ENCODE data around the gene FYN.
A peak's percentile ranks its signal among the peaks of the same experiment; 100 is the strongest.
"Not testable (repeated sequence)": the region's sequence is repeated elsewhere in the genome, so short reads cannot be mapped to it uniquely, and the experiment has no call there.

The FYN gene

GRCh38 chr6:111660531-111660930 lies 212.7 kb downstream of the FYN start:
- no peak for DNase-seq (ENCODE audit: low read depth)

- peak; percentile 33 for DNase-seq (ENCODE audit: low read depth)
These were observed 214.6 kb downstream of the FYN start for GRCh38 chr6:111658462-111659154.

- peak; percentile 78 for DNase-seq (ENCODE audit: low read depth)
These were observed 216.1 kb downstream of the FYN start for GRCh38 chr6:111657146-111657545.

- no peak for DNase-seq (ENCODE audit: low read depth)
These were observed 219.3 kb downstream of the FYN start for GRCh38 chr6:111653979-111654378.

- DNase-seq (ENCODE audit: low read depth), result no peak
These were observed 219.8 kb downstream of the FYN start for GRCh38 chr6:111653434-111653833.

GRCh38 chr6:111652156-111652555 lies 221.1 kb downstream of the FYN start:
- no peak for DNase-seq (ENCODE audit: low read depth)

GRCh38 chr6:111651185-111652034 lies 221.8 kb downstream of the FYN start:
- no peak for DNase-seq (ENCODE audit: low read depth)

GRCh38 chr6:111650049-111650448 lies 223.2 kb downstream of the FYN start:
- no peak for DNase-seq (ENCODE audit: low read depth)

GRCh38 chr6:111648100-111648499 lies 225.2 kb downstream of the FYN start:
- DNase-seq (ENCODE audit: low read depth), result no peak

- peak; percentile 87 for DNase-seq (ENCODE audit: low read depth)
These were observed 226.3 kb downstream of the FYN start for GRCh38 chr6:111646942-111647341.

- no peak for DNase-seq (ENCODE audit: low read depth)
These were observed 227.2 kb downstream of the FYN start for GRCh38 chr6:111646034-111646433.

GRCh38 chr6:111644893-111645430 lies 228.3 kb downstream of the FYN start:
- no peak for DNase-seq (ENCODE audit: low read depth)

GRCh38 chr6:111642463-111643158 lies 230.6 kb downstream of the FYN start:
- DNase-seq (ENCODE audit: low read depth), result peak; percentile 78

GRCh38 chr6:111639266-111639665 lies 234.0 kb downstream of the FYN start:
- DNase-seq (ENCODE audit: low read depth), result no peak

GRCh38 chr6:111634981-111635380 lies 238.3 kb downstream of the FYN start:
- DNase-seq (ENCODE audit: low read depth), result not testable (repeated sequence)

GRCh38 chr6:111633822-111634221 lies 239.4 kb downstream of the FYN start:
- DNase-seq (ENCODE audit: low read depth), result no peak

- no peak for DNase-seq (ENCODE audit: low read depth)
These were observed 240.6 kb downstream of the FYN start for GRCh38 chr6:111632468-111633247.

GRCh38 chr6:111631903-111632460 lies 241.3 kb downstream of the FYN start:
- no peak for DNase-seq (ENCODE audit: low read depth)

- DNase-seq (ENCODE audit: low read depth), result no peak
These were observed 242.2 kb downstream of the FYN start for GRCh38 chr6:111631018-111631417.

GRCh38 chr6:111628142-111628850 lies 245.0 kb downstream of the FYN start:
- DNase-seq (ENCODE audit: low read depth), result no peak

GRCh38 chr6:111626441-111626840 lies 246.8 kb downstream of the FYN start:
- no peak for DNase-seq (ENCODE audit: low read depth)
